Spleen (tissue), 7 donors: ENCODE data around the gene IMPDH1.

Experiments used
- POLR2A ChIP-seq, 3 donors: fragments of 450-650 bp; IDR thresholded peaks; one replicate each; pipeline ENCODE4 v1.5.1; 2017; ENCODE audit warnings: antibody characterized with exemption in 3 of 3, mild to moderate bottlenecking in 1 of 3
- TF ChIP-seq, protein P1 (sequence below), 11 experiments: fragments of 200-600 bp in 7 of 11; fragments of 450-650 bp in 4 of 11; sonication (generic) in 4 of 11; IDR thresholded peaks in 8 of 11; conservative IDR thresholded peaks in 3 of 11; 1 replicate in 7 of 11; 2 replicates in 4 of 11; pipeline versions ENCODE4 v1.4.0 to v1.8.0; 2016 to 2021; ENCODE audit warnings: antibody characterized with exemption in 11 of 11, inconsistent platforms in 4 of 11, mild to moderate bottlenecking in 1 of 11
- donor health status: DM: no; HTN: no; CAD: no; lungs with moderate emphysema.
- donor health status: DM: no; HTN: no; CAD: no.
- donor health status: DM: no; HTN: no; CAD: no.

DNA sequence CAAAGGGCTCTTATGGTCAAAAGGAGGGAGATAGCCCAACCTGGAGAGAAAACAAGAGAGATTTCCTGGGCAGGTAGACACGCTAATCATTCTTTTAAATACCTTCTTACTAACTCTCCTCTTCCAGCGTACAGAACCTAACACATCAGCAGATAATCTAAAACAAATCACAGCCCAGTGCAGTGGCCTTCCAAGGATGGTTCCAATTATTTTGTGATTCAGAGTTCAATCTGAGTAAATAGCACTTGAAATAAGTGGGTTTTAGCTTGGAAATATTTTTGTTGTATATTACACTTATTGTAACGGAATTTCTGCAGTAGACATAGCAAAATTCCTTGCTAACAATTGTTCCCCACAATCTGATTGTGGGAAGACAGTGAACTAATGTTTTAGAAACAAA lies 7.3 kb upstream of the IMPDH1 start:
- TF ChIP-seq, protein P1, sequence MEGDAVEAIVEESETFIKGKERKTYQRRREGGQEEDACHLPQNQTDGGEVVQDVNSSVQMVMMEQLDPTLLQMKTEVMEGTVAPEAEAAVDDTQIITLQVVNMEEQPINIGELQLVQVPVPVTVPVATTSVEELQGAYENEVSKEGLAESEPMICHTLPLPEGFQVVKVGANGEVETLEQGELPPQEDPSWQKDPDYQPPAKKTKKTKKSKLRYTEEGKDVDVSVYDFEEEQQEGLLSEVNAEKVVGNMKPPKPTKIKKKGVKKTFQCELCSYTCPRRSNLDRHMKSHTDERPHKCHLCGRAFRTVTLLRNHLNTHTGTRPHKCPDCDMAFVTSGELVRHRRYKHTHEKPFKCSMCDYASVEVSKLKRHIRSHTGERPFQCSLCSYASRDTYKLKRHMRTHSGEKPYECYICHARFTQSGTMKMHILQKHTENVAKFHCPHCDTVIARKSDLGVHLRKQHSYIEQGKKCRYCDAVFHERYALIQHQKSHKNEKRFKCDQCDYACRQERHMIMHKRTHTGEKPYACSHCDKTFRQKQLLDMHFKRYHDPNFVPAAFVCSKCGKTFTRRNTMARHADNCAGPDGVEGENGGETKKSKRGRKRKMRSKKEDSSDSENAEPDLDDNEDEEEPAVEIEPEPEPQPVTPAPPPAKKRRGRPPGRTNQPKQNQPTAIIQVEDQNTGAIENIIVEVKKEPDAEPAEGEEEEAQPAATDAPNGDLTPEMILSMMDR (IDR thresholded peaks at IDR 0.05 in 8 of 11, conservative IDR thresholded peaks at IDR 0.05 in 3 of 11): no peak
- no peak for TF ChIP-seq POLR2A (IDR thresholded peaks at IDR 0.05)
